GM19372 (cell line): ENCODE results near the gene IVD.
A peak's percentile ranks its signal among the peaks of the same experiment; 100 is the strongest.

Experiments
- ATAC-seq: cut with Tn5 transposase; IDR thresholded peaks from one replicate; pipeline ENCODE4 v1.9.1; 2021; ENCODE audit warnings: mild to moderate bottlenecking, low read depth, moderate library complexity; ENCODE audit not compliant: unreplicated experiment

Gene IVD

DNA sequence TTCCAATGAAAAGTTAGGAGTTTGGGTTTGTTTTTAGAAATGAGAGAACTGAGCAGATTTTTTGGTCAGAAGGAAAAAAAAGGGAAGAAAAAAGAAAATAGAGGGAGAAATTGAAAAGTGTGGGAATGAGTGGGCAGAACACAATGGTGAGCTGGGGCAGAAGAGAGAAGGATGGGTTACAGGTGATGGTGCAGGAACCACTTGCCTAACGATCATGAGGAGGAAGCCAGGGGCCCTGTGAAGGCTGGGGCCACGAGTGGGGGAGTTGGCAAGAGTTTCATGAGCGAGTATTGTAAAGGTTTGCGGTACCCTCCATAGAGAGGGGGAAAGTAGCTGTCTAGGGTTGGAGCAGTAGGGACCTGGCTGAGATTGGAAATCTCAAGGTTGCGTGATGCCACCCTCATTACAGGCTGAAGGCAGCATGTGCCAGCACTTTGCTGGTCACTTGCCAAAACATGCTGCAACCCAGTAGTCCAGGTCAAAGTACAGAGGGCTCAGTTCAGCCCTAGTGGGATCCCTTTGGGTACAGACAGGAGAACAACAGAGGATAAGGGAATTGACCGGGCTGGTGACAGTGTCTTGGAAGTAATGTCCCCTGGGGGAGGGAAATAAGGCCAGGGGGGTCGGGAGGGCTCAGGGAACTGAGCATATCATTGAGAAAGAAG is 6.6 kb downstream of the IVD start:
- no peak for ATAC-seq

DNA sequence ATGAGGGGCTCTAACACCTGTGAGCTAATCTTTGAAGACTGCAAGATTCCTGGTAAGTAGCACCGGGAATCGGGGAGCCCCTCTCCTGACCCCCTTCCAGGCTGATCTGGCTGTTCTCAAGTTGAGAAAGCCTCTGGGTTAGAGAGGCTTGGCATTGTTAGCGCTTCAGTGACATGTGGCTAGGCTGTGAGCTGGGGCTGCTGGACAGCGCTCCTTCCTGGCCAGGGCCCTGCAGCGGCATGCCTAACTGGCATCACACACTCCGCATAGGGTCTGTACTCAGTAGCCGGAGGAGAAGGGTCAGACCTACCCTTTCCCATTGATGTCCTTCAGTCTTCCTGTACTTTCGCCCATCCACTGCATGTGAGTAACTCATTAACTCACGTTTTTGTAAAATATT is 7.4 kb downstream of the IVD start:
- ATAC-seq: no peak

DNA sequence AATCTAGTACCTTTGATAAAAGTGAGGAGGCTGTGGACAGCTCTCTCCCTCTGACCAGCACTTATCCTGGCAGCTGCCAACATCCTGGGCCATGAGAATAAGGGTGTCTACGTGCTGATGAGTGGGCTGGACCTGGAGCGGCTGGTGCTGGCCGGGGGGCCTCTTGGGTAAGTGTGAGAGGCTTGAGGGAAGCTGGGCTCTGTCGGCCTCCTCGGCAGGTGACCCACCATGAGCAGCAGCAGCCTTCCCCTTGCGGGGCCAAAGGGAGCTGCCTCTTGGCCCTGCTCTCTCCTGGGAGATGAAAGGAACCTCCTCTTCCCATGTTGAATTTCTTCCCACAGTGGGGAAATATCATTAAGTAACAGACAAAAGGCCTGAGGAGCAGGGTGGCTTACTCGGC is 9.2 kb downstream of the IVD start:
- ATAC-seq: no peak

DNA sequence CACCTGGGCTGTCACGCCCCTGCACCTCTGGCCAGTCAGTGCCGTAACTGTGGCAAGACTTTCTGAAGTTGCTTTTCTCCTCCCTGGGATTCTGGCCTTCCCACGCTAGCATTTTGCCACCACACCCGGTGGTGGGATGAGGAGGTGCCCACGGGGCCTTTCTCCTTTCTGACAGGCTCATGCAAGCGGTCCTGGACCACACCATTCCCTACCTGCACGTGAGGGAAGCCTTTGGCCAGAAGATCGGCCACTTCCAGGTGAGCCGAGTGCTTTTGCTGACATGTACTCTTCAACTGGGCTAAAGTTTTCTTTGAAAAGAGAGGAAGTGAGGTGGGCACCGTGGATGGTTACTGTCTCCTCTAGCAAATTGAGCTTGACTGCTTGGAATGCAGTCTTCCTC is 9.6 kb downstream of the IVD start:
- no peak for ATAC-seq

DNA sequence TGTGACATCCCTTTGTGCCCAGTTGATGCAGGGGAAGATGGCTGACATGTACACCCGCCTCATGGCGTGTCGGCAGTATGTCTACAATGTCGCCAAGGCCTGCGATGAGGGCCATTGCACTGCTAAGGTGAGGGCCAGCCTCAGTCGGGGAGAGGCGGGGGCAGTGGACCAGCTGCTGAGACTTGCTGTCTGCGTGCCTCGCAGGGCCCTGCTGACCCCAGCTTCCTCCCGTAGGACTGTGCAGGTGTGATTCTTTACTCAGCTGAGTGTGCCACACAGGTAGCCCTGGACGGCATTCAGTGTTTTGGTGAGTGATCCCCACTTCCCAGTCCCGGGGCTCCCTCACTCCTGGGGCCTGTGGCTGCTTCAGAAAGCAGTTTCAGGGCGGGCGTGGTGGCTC is 10.5 kb downstream of the IVD start:
- ATAC-seq: no peak

DNA sequence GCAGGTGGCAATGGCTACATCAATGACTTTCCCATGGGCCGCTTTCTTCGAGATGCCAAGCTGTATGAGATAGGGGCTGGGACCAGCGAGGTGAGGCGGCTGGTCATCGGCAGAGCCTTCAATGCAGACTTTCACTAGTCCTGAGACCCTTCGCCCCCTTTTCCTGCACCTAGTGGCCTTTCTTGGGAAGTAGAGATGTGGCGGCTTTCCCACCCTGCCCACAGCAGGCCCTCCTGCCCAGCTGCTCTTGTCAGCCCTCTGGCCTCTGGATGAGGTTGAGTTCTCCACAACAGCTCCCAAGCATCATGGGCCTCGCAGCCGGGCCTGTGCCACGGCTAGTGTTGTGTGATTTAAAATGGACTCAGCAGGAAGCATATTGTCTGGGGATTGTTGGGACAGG is 12.5 kb downstream of the IVD start:
- ATAC-seq: no peak

DNA sequence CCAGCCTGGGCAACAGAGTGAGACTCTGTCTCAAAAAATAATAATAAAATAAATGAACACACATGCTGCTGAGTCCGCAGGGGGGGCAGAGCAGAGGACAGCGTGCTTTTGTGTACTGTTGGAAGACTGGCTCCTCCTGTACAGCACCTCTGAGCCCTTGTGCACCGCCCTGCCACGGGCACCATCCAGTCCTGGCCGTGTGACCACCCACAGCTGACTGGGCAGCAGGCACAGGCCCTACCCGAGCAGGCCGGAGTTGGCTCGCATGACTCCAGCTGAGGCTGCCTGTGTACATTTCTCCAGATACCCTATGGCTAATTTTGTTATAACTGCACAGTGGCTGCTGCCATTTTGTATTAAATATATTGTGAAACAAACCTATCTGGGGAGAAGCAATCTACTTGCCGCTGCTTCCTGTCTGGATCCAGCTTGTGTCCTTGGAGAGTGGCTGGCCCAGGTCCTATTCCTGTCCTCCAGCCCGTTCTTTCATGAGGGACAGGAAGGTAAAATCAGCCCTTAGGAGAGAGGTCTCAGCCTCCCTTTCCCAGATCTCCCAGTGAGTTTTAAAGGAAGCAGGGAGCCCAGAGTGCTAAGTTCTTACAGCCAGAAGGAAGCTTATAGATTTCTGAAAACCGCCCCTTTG is 14.6 kb downstream of the IVD start:
- ATAC-seq: no peak

DNA sequence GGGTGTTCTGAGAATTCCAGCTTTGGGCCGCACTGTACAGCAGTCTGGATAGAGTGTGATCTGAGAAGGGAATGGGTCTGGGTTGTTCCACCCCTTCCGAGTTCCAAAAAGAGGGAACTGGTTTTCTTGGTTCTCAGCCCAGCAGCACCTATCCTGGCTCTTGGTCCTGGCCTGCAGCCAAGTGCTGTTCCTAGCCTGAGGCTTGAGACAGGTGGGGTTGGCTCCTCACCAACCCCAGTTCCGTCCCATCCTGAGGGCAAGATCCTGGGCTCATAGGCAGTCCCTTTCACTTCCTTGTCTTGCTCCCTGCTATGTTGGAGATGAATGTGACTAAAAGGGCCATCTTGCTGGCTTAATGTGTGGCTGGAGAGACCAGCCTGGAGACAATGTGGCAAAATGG is 15.2 kb downstream of the IVD start:
- ATAC-seq: no peak

DNA sequence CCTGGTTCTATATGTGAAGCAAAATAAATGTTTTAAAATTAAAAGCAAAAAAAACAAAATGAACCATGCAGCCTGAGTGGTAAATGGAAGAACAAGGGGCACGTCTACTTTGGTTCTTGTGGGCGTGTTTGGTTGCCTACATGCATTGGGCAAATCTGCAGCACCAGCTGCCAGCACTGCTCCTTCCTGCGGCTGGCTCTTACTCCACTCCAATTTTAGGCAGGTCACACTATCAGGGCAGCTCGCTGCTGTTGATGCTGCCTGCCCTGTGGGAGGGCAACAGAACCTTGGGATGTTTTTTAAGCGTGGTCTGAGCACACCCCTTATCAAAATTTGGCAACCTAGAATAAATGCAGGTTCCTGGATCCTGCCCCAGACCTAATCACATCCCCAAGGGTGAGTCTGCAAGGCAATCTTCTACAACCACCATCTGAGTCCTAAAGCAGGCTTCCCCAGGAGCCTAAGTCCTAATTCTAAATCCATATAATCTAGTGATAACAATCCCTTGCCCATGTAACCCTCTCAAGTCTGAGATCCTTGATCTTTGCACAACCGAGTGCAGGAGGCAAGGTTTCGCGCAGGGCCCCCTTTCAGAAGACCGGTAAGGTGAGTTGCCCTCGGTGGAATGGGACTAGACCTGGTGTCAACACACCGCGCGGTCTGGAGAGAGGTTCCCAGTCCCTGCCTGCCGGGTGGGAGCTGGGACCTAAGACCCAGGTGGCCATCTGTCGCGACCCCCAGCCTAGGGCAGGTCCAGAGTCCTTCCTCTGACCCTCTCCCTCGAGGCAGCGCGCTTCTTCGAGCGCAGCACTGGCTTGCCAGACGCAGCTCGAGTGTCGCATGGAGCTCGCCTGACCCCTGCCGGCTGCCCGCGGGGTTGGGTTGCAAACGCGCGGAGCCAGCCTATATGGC is 15.9 kb downstream of the IVD start:
- peak; percentile 61 for ATAC-seq

DNA sequence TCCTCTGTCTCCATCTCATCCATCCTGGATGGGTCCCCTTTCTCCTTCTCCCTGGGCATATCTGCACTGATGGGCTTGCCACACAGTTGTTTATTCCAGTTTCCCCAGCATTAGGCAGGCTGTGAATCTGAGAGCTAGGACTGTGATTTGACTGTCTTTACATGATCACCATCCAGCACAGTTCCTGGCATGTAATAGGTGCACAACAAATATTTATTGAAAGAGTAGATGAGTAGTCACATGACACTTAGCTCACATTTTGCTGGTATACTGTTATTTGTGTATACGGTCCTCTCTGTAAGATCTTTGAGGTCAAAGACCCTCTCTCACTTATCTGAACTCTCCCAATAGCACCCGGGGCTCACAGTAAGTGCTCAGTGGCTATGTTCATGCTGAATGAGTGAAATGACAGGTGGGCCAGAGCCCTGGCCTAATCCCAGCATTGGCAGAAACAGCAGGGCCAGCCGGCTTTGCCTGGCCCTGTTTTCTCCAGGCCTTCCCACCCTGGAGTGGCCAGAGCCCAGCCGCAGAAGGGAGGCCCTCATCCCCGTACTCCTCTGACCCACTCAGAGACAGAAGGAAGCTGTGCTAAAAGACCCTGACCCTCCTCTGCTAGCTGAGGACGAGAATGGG is 19.0 kb downstream of the IVD start:
- ATAC-seq: no peak

DNA sequence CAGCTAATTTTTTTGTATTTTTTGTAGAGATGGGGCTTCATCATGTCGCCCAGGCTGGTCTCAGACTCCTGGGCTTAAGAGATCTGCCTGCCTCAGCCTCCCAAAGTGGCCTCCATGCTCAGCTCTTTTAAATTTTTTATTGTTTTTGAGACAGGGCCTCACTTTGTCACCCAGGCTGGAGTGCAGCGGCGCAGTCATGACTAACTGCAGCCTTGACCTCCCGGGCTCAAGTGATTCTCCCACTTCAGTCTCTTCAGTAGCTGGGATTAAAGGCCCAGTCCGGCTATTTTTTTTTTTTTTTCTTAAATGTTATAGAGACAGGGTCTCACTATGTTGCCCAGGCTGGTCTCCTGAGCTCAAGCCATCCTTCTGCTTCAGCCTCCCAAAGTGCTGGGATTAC is 20.1 kb downstream of the IVD start:
- no peak for ATAC-seq

DNA sequence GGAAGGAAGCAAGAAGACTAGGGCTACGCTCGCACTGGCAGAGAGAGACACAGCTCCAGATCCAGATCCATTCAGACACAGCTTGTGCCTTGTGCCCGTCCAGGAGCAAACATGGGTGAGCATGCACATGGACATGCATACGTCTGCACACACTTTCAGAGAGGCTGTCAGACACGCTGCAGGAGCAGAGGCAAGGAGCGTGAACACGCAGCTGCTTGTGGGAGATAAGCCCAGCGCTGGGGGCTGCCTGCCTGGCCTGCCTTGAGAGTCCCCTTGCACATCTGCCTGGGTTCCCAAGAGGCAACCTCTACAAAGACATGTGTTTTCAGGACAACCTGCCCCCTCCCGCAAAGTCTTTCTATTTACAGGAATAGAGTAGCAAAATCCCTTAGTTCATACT is 21.6 kb downstream of the IVD start:
- no peak for ATAC-seq

DNA sequence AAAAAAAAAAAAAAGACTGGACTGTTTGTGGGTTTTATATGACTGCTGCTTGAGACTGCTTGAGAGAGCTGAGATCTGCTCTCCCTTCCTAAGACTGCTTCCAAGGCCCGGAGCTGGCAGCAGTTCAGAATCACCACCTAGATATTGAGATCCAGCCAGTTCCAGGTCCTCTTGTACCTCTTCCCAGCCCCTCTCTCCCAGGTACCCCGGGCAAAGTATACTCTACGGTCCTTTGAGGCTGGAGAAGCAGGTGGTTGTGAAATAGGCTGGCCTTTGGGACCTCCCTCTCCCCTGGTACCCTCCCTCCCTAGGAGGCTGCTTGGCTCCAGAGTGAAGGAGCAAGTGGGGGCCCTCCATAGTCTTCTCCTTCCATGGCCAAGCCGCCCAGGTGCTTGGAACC is 22.6 kb downstream of the IVD start:
- no peak for ATAC-seq

DNA sequence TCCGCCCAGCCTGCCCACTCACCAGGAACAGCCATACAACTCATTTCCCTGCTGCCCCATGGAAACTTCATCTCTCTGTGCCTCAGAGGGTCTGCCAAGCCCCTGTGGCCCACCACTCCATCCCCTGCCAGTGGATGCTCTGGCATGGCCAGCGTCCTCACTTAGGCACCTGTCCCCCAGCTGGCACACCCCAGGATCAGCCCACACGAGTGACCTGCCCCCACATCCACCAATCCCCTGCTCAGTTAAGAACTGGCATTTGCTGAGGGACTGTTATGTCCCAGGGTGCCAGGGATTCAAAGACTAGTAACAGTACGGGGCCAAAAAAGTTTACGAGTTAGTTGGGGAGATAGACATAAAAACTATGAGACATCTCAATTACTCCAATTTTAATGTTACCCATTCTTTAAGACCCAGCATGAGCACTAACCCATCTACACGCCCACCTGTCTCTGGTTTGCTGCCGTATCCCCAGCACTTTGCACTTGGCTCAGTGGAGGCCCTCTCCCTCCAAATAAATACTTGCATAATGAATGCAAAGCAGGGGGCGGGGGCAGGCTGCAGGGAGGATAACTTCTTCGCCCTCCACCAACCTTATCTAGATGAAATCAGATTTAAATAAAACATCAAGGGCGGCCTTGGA is 23.6 kb downstream of the IVD start:
- no peak for ATAC-seq

DNA sequence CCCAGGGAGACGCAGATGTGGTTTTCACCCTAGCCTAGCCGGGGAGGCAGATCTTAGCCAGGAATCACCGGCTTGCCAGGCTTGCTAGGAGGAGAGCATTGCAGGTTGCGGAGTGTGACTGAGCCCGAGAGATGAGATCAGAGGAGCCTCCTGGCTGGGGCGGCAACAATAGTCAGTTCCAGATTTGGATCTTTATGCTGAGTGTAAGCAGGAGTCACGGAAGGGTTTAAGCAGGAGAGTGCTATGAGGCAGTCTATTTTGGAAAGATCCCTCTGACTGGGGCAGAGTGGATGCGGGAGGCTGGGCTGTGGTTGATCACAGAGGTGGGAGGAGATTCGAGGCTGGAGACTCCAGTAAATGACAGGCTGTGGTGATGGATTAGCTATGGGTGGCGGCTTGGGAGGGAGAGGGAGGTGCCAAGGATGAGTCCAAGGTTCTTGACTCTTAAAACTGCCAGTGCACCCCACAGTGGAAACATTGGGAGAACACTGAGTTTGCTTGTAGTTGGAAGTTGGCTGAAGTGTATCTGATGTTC is 24.7 kb downstream of the IVD start:
- ATAC-seq: no peak

DNA sequence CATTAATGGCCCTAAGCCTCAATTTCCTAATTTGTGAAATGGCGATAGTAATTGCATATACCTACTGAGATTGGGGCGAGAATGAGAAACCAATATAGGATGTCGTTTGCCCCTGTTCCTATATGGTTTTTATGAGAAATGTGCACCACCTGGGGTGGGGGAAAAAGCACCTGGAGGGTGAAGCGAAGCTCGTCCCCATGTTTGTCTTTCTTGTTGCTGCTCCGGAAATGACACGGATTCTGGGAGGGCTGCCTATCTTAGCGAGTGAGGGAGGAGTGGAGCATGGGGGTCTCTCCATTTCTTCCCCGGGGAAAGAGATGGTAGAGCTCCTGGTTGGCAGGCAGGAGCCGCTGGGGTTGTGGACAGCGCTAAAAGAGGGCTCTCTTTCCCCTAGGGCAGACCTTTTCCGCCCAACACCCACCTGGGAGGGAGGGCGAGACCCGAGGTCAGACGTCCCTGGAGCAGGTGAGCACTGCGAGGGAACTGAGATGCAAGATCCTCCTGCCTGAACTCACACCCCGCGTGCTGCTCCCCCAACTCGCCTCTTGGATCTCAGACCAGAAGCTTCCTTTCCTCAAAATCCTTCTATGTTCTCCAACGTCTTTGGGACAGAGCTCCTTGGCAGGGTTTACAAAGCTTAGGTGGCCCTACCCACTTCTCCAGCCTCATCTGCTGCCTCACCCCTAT is 29.6 kb downstream of the IVD start:
- no peak for ATAC-seq

DNA sequence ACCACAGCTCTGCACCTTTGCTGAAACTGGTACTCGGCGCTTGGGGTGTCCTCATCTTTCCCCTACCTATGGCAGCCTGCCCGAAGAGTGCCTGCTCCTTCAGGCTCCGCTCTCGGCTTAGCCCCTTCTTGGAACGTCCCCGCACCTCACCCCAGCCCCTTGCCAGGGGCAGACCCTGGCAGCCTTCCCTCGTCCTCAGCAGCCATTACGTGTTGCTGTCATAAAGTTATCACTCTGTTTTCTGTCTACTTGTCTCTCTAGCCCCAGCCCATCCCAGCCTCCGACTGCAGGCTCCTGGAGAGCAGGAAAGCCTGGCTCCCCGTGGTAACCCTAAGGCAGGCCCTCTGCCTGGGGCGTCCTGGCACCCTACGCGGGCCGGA is 30.1 kb downstream of the IVD start:
- no peak for ATAC-seq

DNA sequence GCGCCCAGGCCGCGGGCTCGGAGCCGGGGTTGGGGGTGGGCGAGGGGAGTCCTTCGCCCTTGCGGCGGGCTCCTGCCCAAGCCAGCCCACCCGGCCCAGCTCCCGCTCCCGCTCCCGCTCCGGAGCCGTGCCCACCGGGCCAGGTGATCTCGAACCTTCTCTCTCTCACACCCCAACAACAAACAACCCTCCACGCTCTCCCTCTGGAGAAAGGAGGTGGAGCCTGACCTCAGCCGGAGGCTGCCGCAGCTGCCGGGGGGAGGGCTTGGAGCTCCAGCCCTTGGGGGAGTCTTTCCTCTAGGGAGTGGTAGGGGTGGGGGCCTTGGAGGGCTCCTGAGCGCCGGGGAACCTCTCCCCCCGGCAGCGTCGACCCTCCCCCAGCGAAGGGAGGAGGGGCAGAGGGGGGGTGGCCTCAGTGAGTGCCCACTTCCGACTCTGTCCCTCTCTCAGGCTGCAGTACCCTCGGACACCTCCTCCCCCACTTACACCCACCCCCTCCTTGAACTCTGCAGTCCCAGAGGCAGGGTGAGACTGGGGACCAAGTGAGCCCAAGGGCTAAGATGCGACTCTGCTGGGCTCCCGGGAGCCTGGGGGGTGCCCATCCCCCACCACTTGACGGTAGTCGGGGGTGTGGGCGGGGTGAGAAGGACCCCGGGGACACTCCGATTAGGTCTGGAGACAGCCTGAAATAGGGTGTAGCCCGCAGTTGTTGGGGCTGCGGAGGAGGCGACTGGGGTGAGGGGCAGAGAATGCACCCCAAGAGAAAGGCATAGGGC is 30.7 kb downstream of the IVD start:
- no peak for ATAC-seq
